Peyer's patch (tissue), 4 donors: ENCODE data around the gene XKRX. TPM values are rescaled to one million over a fixed set of nuclear protein-coding genes. Genes with fewer than 3 reads are reported as not detected.

ENCODE experiments used
- DNase-seq, 3 donors: peaks; one replicate each; pipeline ENCODE4 v3.0.0-alpha.2; 2017 to 2019
- H3K27ac ChIP-seq, 4 donors: fragments of 200-600 bp; sonication (generic); one replicate each; pipeline ENCODE4 v1.5.1; 2016 to 2019
- H3K27me3 ChIP-seq, 2 donors: fragments of 200-600 bp; sonication (generic); one replicate each; pipeline ENCODE4 v1.5.1; 2019
- H3K36me3 ChIP-seq, 3 donors: fragments of 200-600 bp; sonication (generic); one replicate each; pipeline ENCODE4 v1.5.1; 2016 to 2019
- H3K4me1 ChIP-seq, 4 donors: fragments of 200-600 bp; sonication (generic); one replicate each; pipeline ENCODE4 v1.5.1; 2016 to 2019
- H3K4me3 ChIP-seq, 4 donors: fragments of 200-600 bp; sonication (generic); 1 replicate in 3 of 4; 2 replicates in 1 of 4; pipeline ENCODE4 v1.5.1; 2016 to 2019; ENCODE audit warnings: mild to moderate bottlenecking in 1 of 4
- H3K9me3 ChIP-seq, 4 donors: fragments of 200-600 bp; sonication (generic); one replicate each; pipeline ENCODE4 v1.5.1; 2016 to 2019; ENCODE audit warnings: mild to moderate bottlenecking in 1 of 4
- CTCF ChIP-seq, 6 experiments: fragments of 450-650 bp in 4 of 6; fragments of 200-600 bp in 2 of 6; sonication (generic) in 1 of 6; IDR thresholded peaks; one replicate each; pipeline ENCODE4 v1.5.1; 2017 to 2019; ENCODE audit warnings: antibody characterized with exemption in 6 of 6, mild to moderate bottlenecking in 3 of 6, moderate library complexity in 1 of 6
- POLR2A ChIP-seq, 2 donors: fragments of 450-650 bp; IDR thresholded peaks; one replicate each; pipeline ENCODE4 v1.5.1; 2017; ENCODE audit warnings: antibody characterized with exemption in 2 of 2, mild to moderate bottlenecking in 2 of 2, moderate library complexity in 2 of 2
- total RNA-seq, 4 donors: library from RNA; depleted of rRNA; stranded (reverse); fragments of >200 nt; gene quantifications; one replicate each; pipeline ENCODE4 v1.1.0, GENCODE V29; 2016

The XKRX gene
- total RNA-seq, 4 donors from 2014 or later, result 5.0 to 63.7 (median 23.1) TPM

- Histone ChIP-seq H3K27ac (no peak overlapping the region), H3K4me3 (no peak overlapping the region), H3K27me3 (no peaks in the 10 kb centered on the region), H3K36me3 (no peaks in the 10 kb centered on the region), H3K9me3 (no peaks in the 10 kb centered on the region), H3K4me1 (no peaks in the 10 kb centered on the region)
- TF ChIP-seq CTCF (IDR thresholded peaks at IDR 0.05) (peak in 4 of 6 experiments; percentile 45 to 47 (median 46)), POLR2A (IDR thresholded peaks at IDR 0.05) (no peak)
- peak in 2 of 3 donors; percentile 23 to 57 for DNase-seq
Observed at GRCh38 chrX:100895365-100896075, 33.2 kb downstream of the XKRX start.

- H3K4me3 ChIP-seq, result no peak overlapping the region
- H3K4me1 ChIP-seq, result no peaks in the 10 kb centered on the region
- no peak for DNase-seq
- no peaks in the 10 kb centered on the region for H3K27me3 ChIP-seq
- TF ChIP-seq CTCF (IDR thresholded peaks at IDR 0.05) (no peak), POLR2A (IDR thresholded peaks at IDR 0.05) (no peak)
- H3K36me3 ChIP-seq, result no peaks in the 10 kb centered on the region
- no peak overlapping the region for H3K27ac ChIP-seq
- H3K9me3 ChIP-seq, result no peaks in the 10 kb centered on the region
Observed at GRCh38 chrX:100883654-100884053, 45.1 kb downstream of the XKRX start.

- no peaks in the 10 kb centered on the region for H3K36me3 ChIP-seq
- TF ChIP-seq POLR2A (IDR thresholded peaks at IDR 0.05), result no peak
- TF ChIP-seq CTCF (IDR thresholded peaks at IDR 0.05), result no peak
- no peaks in the 10 kb centered on the region for H3K4me1 ChIP-seq
- no peaks in the 10 kb centered on the region for H3K9me3 ChIP-seq
- H3K4me3 ChIP-seq, result no peak overlapping the region
- no peak for DNase-seq
- no peaks in the 10 kb centered on the region for H3K27me3 ChIP-seq
- no peak overlapping the region for H3K27ac ChIP-seq
Observed at GRCh38 chrX:100880368-100880767, 48.3 kb downstream of the XKRX start.

GRCh38 chrX:100874325-100874724 is 54.4 kb downstream of the XKRX start, which contains the start of gene NOX1:
Gene NOX1, minus strand, starts transcription at chrX:100874359. Its CDS starts 220 bp downstream, at chrX:100874139.
- no peak for DNase-seq
- Histone ChIP-seq H3K36me3 (no peaks in the 10 kb centered on the region), H3K4me1 (no peaks in the 10 kb centered on the region), H3K4me3 (no peak within 1 kb of the TSS), H3K27me3 (no peaks in the 10 kb centered on the region), H3K27ac (no peak within 1 kb of the TSS), H3K9me3 (no peaks in the 10 kb centered on the region)
- TF ChIP-seq POLR2A (IDR thresholded peaks at IDR 0.05) (no peak), CTCF (IDR thresholded peaks at IDR 0.05) (no peak)

- no peaks in the 10 kb centered on the region for H3K4me1 ChIP-seq
- H3K36me3 ChIP-seq, result no peaks in the 10 kb centered on the region
- H3K27ac ChIP-seq, result no peak overlapping the region
- TF ChIP-seq CTCF (IDR thresholded peaks at IDR 0.05) (no peak), POLR2A (IDR thresholded peaks at IDR 0.05) (no peak)
- H3K27me3 ChIP-seq, result no peaks in the 10 kb centered on the region
- no peak overlapping the region for H3K4me3 ChIP-seq
- H3K9me3 ChIP-seq, result no peaks in the 10 kb centered on the region
- DNase-seq, result no peak
Observed at GRCh38 chrX:100871594-100872560, 56.8 kb downstream of the XKRX start.
